Measurements from ENCODE around the gene CHCHD6. TPM values are rescaled to one million over a fixed set of nuclear protein-coding genes. Genes with fewer than 3 reads are reported as not detected.

CHCHD6 gene
- total RNA-seq, 1 experiment from 2014 or later, result 45.9 TPM

DNA sequence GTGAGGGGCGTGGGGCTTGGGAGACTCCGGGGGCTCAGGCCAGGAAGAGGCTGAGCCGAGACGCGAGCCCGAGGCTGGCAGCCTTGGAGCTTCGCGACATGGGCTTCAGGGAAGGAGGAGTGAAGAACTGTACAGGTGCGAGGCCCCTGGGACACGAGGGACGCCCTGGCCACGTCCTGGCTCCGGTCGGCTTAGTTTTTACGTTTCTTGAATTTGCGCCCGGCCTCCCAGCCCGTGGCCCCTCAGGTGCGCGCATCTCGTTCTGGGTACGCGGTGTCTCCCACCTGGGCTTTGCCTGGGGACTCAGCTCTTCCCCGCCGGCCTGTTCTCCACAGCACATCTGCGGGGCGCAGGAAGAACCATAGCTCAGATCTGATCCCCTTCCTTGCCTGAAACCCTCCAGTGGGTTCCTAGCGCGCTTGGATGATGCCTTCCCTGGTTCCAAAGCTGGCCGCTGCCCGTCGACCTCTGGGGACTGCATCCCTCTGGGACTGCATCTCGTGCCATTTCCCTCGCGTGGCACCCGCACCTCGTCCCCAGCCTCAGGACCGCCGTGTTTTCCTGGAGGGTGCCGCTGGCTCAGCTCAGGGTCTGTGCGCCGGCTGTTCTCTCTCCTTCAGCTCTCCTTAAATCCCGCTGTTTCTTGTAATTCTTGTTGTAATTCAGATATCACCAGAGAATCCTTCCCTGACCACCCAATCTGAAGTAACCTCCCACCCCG lies 614 bp downstream of the CHCHD6 start:
- DNase-seq, result no peak
- intact Hi-C loops (cut with micrococcal nuclease; ENCODE audit: unreplicated experiment), result no loop called here
- CTCF ChIA-PET, result interaction anchor here (0.5 to 1.5 kb wide), 3 partner anchors 11 to 599 kb away, joined by 3 to 7 read pairs (median 3); no protein-coding TSS in a partner anchor
- Mint-ChIP-seq H3K27ac (ENCODE audit: unreplicated experiment) (peak overlapping the region; percentile 80), H3K36me3 (ENCODE audit: insufficient read depth, unreplicated experiment) (peaks cover 20% of the 10 kb centered on the region), H3K27me3 (ENCODE audit: unreplicated experiment) (no peaks in the 10 kb centered on the region), H3K4me1 (ENCODE audit: low read depth, unreplicated experiment) (peaks cover 24% of the 10 kb centered on the region), H3K4me3 (ENCODE audit: low read depth, unreplicated experiment) (peak overlapping the region; percentile 87), H3K9me3 (ENCODE audit: low read depth, unreplicated experiment) (peaks cover 3% of the 10 kb centered on the region)
- TF ChIP-seq CTCF (IDR thresholded peaks at IDR 0.05; ENCODE audit: unreplicated experiment), result no peak
- no TSS peak for BruUV-seq (replicated peaks)

DNA sequence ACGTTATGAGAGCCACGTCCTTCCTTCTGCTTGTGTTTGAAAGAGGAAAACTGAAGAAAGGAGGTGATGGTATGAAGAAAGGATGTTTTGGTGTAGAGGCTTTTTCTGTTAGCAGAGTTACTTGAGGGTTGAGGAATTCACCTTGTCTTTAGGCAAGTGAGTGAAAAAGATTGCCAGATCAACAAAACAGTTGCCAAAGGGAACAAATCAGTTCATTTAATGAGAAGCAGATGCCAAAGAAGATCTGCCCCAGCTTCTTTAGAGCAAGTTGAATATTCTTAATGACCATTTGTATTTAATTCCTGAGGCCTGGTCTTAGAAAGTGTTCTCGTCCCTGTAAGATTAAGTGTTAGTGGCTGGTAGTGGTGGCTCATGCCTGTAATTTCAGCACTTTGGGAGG lies 2.6 kb downstream of the CHCHD6 start:
- Mint-ChIP-seq H3K4me1 (ENCODE audit: low read depth, unreplicated experiment) (peaks cover 24% of the 10 kb centered on the region), H3K36me3 (ENCODE audit: insufficient read depth, unreplicated experiment) (peaks cover 20% of the 10 kb centered on the region), H3K27me3 (ENCODE audit: unreplicated experiment) (no peaks in the 10 kb centered on the region), H3K27ac (ENCODE audit: unreplicated experiment) (no peak overlapping the region), H3K9me3 (ENCODE audit: low read depth, unreplicated experiment) (no peaks in the 10 kb centered on the region), H3K4me3 (ENCODE audit: low read depth, unreplicated experiment) (no peak overlapping the region)
- TF ChIP-seq CTCF (IDR thresholded peaks at IDR 0.05; ENCODE audit: unreplicated experiment), result no peak
- no peak for DNase-seq
- intact Hi-C loops (cut with micrococcal nuclease; ENCODE audit: unreplicated experiment), result no loop called here
- CTCF ChIA-PET, result interaction anchor here (0.7 kb wide), 1 partner anchor 21 kb away, joined by 4 read pairs; no protein-coding TSS in a partner anchor
- BruUV-seq (replicated peaks), result no TSS peak

GRCh38 chr3:126711121-126711760 lies 7.2 kb downstream of the CHCHD6 start:
- DNase-seq, result no peak
- Mint-ChIP-seq H3K27ac (ENCODE audit: unreplicated experiment) (no peak overlapping the region), H3K36me3 (ENCODE audit: insufficient read depth, unreplicated experiment) (no peaks in the 10 kb centered on the region)

DNA sequence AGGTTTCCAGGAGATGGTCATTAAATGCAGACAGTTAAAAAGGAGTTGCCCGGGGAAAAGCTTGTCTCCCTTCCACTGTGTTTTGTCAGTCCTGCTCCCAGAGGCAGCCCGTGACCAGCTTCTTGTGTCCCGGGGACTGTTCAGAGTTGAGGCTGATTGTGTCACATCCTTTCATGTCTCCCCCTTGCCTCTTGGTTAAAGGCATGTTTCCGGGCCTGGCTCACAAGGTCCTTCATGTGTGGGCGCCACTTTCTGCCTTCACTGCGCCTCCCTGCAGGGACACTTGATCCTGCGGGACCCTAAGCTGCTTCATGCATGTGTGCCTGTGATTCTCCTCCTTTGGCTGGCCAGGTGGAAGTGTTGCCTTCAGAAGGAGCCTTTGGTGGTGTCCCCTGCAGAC lies 9.2 kb downstream of the CHCHD6 start:
- Mint-ChIP-seq H3K4me1 (ENCODE audit: low read depth, unreplicated experiment) (peaks cover 18% of the 10 kb centered on the region), H3K36me3 (ENCODE audit: insufficient read depth, unreplicated experiment) (no peaks in the 10 kb centered on the region), H3K27me3 (ENCODE audit: unreplicated experiment) (no peaks in the 10 kb centered on the region), H3K4me3 (ENCODE audit: low read depth, unreplicated experiment) (no peak overlapping the region), H3K9me3 (ENCODE audit: low read depth, unreplicated experiment) (no peaks in the 10 kb centered on the region), H3K27ac (ENCODE audit: unreplicated experiment) (no peak overlapping the region)
- CTCF ChIA-PET, result interaction anchor here (0.6 to 0.8 kb wide), 3 partner anchors 224 to 449 kb away, joined by 3 read pairs; no protein-coding TSS in a partner anchor
- no peak for TF ChIP-seq CTCF (IDR thresholded peaks at IDR 0.05; ENCODE audit: unreplicated experiment)
- DNase-seq, result no peak
- no TSS peak for BruUV-seq (replicated peaks)
- intact Hi-C loops (cut with micrococcal nuclease; ENCODE audit: unreplicated experiment), result no loop called here

More at GRCh38 chr3:126711121-126711760, 7.2 kb downstream of the CHCHD6 start:
- intact Hi-C loops (cut with micrococcal nuclease; ENCODE audit: unreplicated experiment), result no loop called here
- Mint-ChIP-seq H3K4me3 (ENCODE audit: low read depth, unreplicated experiment) (no peak overlapping the region), H3K9me3 (ENCODE audit: low read depth, unreplicated experiment) (no peaks in the 10 kb centered on the region), H3K4me1 (ENCODE audit: low read depth, unreplicated experiment) (peaks cover 15% of the 10 kb centered on the region), H3K27me3 (ENCODE audit: unreplicated experiment) (no peaks in the 10 kb centered on the region)
- BruUV-seq (replicated peaks), result no TSS peak
- no peak for TF ChIP-seq CTCF (IDR thresholded peaks at IDR 0.05; ENCODE audit: unreplicated experiment)
- CTCF ChIA-PET, result interaction anchor here (0.9 kb wide), 1 partner anchor 8 kb away, joined by 3 read pairs; no protein-coding TSS in a partner anchor
